ENCODE results near the gene ARL8B. TPM values are rescaled to one million over a fixed set of nuclear protein-coding genes. Genes with fewer than 3 reads are reported as not detected.
A peak's percentile ranks its signal among the peaks of the same experiment; 100 is the strongest.

ARL8B gene
- total and polyA plus RNA-seq, 2 of the 8 experiments (the other 6 are each of a cell fraction or from before 2014, with no cell fraction given), result 14.5 to 27.8 TPM

DNA sequence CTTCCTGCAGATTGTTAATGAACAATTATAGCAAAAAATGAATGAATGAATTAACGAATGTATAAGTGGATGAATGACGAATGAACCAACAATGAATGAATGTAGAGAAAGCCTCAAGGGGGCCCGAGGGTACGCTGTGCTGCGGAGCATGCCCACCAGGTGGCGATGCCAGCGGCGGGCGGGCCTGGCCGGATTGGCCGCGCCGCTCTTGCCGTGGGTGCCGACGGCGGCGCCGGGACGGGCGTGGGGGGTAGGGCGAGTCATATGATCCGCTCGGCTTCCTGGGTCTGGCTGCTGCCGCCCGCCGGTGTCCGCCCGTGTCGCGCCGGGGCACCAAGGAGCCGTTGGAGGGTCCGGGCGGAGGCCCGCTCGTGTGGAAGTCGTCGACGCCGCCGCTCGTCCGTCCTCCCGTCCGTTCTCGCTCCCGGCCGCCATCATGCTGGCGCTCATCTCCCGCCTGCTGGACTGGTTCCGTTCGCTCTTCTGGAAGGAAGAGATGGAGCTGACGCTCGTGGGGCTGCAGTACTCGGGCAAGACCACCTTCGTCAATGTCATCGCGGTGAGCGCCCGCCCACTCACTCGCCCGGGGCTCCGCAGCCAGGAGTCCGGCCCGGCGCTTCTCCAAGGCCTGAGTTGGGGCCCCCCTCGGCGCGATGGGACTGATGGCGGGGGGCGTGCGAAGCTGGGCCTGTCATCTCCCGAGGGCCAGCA, at the start of gene ARL8B (continued):
- TF ChIP-seq, protein P1, sequence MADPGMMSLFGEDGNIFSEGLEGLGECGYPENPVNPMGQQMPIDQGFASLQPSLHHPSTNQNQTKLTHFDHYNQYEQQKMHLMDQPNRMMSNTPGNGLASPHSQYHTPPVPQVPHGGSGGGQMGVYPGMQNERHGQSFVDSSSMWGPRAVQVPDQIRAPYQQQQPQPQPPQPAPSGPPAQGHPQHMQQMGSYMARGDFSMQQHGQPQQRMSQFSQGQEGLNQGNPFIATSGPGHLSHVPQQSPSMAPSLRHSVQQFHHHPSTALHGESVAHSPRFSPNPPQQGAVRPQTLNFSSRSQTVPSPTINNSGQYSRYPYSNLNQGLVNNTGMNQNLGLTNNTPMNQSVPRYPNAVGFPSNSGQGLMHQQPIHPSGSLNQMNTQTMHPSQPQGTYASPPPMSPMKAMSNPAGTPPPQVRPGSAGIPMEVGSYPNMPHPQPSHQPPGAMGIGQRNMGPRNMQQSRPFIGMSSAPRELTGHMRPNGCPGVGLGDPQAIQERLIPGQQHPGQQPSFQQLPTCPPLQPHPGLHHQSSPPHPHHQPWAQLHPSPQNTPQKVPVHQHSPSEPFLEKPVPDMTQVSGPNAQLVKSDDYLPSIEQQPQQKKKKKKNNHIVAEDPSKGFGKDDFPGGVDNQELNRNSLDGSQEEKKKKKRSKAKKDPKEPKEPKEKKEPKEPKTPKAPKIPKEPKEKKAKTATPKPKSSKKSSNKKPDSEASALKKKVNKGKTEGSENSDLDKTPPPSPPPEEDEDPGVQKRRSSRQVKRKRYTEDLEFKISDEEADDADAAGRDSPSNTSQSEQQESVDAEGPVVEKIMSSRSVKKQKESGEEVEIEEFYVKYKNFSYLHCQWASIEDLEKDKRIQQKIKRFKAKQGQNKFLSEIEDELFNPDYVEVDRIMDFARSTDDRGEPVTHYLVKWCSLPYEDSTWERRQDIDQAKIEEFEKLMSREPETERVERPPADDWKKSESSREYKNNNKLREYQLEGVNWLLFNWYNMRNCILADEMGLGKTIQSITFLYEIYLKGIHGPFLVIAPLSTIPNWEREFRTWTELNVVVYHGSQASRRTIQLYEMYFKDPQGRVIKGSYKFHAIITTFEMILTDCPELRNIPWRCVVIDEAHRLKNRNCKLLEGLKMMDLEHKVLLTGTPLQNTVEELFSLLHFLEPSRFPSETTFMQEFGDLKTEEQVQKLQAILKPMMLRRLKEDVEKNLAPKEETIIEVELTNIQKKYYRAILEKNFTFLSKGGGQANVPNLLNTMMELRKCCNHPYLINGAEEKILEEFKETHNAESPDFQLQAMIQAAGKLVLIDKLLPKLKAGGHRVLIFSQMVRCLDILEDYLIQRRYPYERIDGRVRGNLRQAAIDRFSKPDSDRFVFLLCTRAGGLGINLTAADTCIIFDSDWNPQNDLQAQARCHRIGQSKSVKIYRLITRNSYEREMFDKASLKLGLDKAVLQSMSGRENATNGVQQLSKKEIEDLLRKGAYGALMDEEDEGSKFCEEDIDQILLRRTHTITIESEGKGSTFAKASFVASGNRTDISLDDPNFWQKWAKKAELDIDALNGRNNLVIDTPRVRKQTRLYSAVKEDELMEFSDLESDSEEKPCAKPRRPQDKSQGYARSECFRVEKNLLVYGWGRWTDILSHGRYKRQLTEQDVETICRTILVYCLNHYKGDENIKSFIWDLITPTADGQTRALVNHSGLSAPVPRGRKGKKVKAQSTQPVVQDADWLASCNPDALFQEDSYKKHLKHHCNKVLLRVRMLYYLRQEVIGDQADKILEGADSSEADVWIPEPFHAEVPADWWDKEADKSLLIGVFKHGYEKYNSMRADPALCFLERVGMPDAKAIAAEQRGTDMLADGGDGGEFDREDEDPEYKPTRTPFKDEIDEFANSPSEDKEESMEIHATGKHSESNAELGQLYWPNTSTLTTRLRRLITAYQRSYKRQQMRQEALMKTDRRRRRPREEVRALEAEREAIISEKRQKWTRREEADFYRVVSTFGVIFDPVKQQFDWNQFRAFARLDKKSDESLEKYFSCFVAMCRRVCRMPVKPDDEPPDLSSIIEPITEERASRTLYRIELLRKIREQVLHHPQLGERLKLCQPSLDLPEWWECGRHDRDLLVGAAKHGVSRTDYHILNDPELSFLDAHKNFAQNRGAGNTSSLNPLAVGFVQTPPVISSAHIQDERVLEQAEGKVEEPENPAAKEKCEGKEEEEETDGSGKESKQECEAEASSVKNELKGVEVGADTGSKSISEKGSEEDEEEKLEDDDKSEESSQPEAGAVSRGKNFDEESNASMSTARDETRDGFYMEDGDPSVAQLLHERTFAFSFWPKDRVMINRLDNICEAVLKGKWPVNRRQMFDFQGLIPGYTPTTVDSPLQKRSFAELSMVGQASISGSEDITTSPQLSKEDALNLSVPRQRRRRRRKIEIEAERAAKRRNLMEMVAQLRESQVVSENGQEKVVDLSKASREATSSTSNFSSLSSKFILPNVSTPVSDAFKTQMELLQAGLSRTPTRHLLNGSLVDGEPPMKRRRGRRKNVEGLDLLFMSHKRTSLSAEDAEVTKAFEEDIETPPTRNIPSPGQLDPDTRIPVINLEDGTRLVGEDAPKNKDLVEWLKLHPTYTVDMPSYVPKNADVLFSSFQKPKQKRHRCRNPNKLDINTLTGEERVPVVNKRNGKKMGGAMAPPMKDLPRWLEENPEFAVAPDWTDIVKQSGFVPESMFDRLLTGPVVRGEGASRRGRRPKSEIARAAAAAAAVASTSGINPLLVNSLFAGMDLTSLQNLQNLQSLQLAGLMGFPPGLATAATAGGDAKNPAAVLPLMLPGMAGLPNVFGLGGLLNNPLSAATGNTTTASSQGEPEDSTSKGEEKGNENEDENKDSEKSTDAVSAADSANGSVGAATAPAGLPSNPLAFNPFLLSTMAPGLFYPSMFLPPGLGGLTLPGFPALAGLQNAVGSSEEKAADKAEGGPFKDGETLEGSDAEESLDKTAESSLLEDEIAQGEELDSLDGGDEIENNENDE (IDR thresholded peaks at IDR 0.05; ENCODE audit: insufficient replicate concordance, low read length), result no peak
- TF ChIP-seq CHD1 (IDR thresholded peaks at IDR 0.05; ENCODE audit: low read depth, low read length), result no peak
- peak; percentile 96 for TF ChIP-seq ASH2L (IDR thresholded peaks at IDR 0.05; ENCODE audit: low read length)
- peak; percentile 50; the same call in 1 of the 2 replicates for TF ChIP-seq CHD2 (IDR thresholded peaks at IDR 0.05; ENCODE audit: low read length)
- no peak for TF ChIP-seq HDAC6 (IDR thresholded peaks at IDR 0.05; ENCODE audit: low read depth, low read length)
- TF ChIP-seq NANOG (IDR thresholded peaks at IDR 0.05; ENCODE audit: insufficient read depth, low read depth, low read length, poor library complexity, severe bottlenecking), result no peak
- TF ChIP-seq RFX5 (IDR thresholded peaks at IDR 0.05; ENCODE audit: borderline replicate concordance, low read depth, low read length), result no peak
- no peak for TF ChIP-seq SAP30 (IDR thresholded peaks at IDR 0.05; ENCODE audit: insufficient read depth, insufficient replicate concordance, low read length)

Data from H1 (cell line).